Stimulated activated CD8-positive, alpha-beta memory T cell treated with anti-CD3 and anti-CD28 coated beads, Interleukin-7, amount 100 ng/mL, for 1 hour (primary cell): ENCODE measurements around the gene WDR7.

Source experiments
- DNase-seq, 2 donors: peaks; one replicate each; pipeline ENCODE4 v3.0.0-alpha.2; 2020; ENCODE audit warnings: low read depth in 2 of 2

The WDR7 gene

DNA sequence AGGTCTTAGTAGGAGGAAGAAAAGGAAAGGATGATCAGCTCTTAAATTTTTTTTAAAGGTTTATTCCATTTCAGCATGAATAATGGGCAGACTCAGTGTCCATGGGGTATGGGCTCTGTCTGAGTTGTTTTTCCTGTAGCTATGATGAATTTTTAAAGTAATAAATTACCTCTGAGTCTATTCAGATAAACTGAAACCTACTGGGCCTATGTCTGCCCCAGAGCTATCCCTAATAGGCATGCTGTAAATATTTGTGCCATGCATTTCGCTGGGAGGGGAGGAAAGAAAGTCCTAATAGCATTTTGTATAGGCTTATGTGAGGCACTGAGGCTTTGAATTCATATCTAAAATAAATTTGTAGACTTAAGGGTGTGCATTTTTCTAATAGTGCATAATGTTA lies 285.3 kb downstream of the WDR7 start:
- no peak for DNase-seq

DNA sequence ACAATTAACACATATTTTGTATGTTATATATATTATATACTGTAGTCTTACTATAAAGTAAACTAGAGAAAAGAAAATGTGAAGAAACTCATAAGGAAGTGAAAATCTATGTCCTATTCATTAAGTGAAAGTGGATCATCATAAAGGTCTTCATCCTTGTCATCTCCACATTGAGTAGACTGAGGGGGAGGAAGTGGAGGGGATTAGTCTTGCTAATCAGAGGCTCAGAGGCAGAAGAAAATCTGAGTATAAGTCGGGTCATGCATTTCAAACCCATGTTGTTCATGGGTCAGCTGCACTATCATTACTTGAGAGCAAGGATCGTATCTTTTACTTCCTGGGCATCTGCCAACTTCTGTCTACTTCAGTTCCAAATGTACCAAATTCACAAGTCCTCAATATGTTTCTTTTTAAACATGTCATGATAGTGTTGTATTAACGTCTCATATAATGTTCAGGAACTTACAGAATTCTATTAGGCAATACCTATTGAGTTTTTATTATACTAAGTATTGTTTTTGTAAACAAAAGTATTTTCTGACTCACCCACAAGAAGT lies 286.8 kb downstream of the WDR7 start:
- DNase-seq: no peak

DNA sequence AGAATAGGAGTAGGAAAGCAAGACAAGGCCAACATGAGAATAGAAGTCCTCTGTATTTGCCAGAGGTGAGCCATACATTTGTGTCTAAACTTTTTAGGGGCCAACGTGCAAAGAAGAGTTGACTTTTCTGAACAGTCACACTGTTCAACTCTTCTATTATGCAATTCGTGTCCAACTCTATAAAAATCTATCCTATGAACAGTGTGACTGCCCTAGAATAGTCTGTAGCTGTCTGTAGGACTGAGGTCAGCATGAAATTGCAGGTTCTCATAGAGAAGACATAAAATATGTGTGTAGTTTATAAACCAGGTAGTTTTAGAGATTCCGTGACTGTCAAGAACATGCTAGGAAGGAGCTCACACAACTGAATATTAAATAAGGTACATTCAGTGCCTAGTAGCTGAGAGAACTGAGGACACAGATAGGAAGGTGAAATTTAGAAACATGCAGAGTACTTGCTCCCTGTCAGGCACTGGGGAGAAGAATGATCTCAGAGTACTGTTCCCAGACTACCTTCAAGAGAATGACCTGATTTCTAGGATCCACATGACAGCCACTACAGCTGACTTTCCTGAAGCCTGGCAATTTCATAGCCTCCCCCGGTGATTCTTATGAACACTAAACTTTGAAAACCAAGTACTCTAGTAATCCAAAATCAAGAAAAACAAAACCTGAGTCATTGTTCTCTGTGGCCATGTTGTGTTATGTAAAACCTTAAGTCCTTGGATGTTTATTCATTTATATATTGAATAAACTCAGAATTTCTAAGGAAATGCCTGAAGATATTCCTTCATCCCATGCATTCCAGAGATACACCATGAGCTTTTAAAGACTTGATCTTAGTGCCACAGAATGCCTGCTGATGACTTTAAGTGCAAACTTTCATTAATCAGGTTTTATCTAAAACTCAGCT lies 294.3 kb downstream of the WDR7 start:
- no peak for DNase-seq

DNA sequence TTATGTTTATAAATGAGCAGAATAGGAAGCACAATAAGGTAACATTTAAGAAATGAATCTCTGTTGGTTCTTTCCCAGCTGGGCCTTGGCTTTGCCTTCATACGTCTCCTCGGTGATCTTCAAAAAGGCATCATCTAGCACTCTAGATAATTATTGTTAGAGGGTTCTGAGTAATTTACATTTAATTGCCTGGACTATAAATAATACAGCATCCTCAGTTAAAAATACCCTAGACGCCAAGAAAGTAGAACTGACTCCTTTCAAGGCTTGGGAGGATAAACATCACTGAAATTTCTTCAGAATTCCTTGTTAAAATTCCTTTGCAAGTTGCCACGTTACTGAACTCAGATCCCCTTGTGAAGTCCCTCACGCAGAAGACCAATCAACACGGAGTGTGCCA lies 296.1 kb downstream of the WDR7 start:
- DNase-seq: no peak

DNA sequence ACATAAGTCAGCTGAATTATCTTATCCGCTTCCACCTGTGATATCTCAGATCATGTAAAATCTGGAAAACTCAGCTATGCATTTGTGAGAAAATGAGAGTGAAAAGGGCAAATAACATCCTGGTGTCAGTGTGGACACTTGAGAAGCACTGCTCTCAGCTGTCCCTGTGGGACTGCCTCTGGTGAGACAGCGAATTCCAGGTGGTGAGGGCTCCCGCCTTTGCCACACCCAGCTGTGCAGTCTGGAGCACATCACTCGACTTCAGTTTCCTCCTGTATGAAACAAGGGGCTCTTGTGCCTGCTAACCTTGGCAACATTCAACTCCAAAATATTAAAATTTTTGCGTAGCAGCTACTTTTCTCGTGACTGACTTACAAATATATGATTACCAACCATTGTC lies 300.9 kb downstream of the WDR7 start:
- no peak for DNase-seq

DNA sequence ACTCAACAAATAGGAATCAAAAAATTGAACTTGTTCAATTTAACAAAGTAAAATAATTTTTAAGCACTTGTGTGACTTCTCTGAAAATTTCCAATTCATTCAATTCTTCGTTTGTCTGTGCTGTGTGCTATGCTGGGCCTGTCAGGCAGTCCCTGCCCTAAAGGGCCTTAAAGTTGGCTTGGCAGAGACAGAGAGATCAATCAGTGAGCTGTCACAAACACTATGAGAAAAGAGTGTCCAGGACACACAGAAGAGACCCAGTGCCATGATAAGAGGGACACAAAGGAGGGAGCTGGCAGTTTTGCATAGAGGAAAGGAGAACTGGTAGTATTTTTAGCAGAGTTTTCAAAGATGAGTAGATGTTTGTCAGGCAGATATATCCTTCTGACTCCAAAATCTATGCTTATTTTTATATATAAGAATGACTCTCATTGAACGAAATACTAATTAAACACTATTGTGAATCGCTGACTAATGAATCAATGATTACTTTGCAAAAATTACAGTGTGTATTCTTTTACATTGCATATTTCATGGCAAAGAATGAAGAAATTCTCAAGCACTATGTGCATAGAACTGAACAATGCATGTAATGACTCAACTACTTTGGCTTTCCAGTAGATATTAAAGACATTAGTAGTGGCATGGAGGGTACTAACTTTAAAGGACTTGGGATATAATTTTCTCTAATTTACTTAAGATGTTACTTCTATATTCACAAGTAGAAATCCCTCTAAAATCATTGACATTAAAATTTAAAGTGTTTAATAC lies 302.5 kb downstream of the WDR7 start:
- no peak for DNase-seq

DNA sequence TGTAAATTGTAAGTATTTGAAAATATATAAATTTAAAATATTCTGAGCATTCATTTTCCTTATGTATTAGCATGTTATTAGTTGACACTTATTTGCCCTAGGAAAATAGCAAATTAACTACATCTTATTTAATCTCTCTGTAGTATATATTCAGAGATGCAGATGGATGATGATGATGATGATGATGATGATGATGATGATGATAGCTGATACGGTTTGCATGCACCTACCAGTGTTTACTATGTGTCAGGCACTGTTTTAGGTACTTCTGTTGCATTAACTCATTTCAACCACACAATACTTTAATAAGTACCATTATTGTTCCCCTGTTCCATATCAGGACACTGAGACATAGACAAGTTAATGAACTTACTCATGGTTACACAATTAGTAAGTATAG lies 304.3 kb downstream of the WDR7 start:
- DNase-seq: no peak

DNA sequence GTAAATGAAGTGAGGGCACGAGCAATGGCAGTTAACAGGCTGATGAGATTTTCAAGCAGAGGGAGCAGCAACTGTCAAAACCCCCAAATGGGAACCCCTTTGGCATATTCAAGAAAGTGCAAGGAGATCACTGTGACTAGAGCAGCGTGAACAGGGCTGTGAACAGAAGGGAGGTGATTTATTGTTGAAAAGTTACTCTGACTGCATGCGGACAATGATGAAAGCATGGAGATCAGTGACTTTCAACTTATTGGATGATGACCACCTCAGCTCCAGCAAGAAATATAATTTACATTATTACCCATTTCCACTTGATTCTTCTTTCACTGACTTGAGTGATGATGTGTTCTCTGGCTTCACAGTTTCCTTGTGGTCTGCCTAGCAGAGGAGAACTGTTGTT lies 308.0 kb downstream of the WDR7 start:
- DNase-seq: no peak

DNA sequence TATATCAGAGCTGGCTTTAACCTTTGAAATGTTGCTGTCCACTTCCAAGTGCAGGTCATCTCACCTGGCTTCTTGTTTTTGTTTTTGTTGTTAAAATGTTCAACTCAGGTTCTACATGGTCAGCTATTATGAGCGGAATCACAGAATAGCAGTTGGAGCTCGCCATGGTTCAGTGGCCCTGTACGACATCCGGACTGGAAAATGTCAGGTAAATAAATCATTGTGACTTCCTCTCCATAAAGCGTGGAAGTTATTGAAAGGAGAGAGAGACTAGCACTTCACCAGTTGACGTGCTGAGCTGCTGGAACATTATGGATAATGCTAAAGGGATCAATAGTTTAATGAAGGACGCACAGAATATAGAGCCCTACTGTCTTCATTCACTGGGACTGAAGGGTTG lies 311.2 kb downstream of the WDR7 start:
- no peak for DNase-seq

DNA sequence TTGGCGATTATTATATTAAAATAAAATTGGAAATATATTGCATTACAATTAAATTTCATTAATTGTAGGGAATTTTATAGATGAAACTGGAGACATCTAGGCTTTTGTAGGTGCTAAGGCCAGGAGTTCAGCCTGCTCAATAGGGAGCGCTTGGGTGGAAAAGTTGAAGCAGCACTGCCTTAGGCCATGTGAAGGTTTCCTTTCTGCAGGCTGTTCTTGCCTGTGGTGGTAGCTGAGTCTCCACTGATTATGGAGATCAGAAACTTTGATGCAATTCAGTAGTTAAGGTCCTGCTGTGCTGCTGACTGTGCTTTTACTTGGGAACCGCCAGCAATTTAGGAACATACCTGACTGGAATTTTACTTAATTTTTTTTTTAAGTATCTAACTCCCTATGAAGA lies 315.9 kb downstream of the WDR7 start:
- DNase-seq: no peak

DNA sequence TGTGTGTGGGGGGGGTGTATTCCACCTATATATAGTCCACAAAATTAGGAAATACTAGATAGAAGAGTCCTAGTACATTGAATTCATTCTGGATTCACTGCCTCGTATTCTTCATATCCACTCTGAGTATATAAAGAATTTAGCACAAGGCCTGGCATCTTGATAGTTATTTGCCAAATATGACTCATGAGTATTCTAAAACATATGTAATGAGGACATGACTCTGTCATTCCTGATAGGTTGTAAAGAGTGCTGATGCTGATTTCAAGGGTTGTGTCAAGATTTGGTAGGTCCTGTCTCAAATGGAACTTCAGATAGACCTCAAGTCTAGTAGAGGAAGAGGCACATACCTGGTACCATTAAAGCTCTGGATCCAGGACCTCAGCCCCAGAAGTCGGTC lies 322.3 kb downstream of the WDR7 start:
- no peak for DNase-seq

DNA sequence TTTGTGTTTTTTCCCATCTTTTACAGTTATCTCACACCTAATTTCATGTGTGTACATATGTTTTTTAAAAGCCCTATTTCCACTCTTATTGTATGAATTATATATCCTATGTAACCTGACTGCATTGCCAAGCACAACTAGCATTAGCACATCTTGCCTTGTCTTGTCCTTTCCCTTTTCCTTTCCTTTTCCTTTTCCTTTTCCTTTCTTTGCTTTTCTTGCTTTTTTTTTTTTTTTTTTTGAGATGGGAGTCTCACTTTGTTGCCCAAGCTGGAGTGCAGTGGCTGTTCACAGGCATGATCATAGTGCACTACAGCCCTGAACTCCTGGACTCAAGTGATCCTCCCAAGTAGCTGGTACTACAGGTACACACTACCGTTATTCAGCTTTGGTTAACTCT lies 323.0 kb downstream of the WDR7 start:
- no peak for DNase-seq

DNA sequence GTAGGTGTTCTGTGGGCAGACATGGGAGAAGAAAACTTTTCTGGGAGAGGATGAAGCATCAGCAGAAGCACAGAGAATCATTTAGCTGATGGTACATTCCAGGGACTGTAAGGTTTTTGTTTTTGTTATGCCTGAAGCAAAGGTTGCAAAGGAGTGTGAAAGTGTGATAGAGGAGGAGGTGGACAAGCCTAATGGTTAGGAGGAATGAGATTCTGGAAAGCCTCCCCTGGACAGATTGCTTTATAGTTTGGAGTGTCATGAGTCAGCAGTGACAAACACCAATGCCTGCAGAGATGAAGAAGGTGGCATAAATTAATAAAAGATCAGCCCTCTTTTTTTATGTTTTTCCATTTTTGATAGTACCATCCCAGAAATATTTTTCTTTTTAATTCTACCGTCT lies 324.1 kb downstream of the WDR7 start:
- DNase-seq: no peak

DNA sequence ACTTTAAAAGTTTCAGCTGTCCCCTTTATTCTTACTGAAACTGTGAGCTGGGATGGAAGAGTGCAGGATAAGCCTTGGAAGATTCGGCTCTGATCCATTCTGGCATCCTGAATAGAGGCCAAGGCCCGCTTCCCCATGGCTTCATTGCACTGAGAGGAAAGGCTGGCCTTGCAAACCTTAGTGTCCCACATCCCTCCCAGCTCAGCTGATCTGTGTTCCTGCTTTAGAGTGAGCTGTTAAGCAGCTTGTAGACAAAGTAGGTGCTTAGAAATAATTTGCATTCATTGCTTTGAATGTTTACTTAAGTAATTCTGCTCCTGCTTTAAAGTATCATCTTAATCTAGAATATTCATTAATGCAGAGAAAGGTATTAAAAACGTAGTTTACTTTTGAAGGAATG lies 326.1 kb downstream of the WDR7 start:
- no peak for DNase-seq

DNA sequence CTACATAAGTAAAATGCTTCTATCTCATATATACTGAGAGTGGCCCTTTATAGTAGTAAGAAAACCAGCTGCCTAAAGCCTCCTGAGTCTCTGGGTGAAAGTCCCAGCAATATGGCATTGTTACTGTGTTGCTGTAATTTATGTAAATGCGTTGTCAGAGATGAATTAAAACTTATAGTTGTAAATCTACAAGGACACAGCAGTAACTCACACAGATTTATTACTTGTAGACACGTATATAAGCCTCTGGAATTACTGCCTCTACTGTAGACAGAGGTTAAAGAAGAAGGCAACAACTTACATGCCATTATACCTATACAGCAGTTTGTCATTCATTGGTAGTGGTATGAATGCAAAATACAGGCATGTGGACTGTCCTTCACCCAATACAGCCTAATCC lies 326.6 kb downstream of the WDR7 start:
- DNase-seq: no peak

DNA sequence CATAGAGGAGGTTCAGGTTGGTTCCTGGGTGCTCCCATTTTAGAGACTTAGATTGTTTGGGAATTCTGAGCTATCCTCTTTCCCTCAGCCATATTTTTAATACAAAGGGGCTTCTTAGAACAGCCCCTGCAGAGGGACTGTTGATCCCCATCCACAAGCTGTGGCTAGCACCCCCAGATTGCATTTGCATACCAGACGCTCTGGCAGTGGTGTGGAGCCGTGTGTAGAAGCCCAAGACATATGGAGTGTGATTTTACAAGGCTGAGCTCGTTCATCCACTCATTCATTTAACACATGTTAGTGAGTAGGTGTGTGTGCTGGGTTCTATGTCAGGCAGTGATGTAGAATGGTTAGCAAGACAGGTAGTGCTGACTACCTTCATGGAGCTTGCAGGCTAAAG lies 329.0 kb downstream of the WDR7 start:
- no peak for DNase-seq

DNA sequence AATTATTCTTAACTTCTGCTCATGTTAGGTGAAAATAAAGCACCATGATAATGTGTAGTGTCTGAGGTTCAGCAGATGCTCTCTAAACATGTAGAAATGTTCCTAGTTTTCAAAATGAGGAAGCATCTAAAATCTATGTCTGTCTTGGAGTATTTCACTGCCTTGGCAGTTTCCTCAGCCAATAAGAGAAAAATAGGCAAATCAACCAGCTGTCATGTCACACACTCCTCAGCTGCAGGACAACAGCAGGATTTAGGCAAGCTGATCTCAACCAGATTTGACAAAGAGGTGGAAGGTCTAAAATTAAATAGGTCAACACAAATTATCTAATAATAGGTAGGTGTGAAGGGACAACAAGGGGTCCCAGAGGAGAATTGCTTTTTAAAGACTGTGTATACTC lies 331.6 kb downstream of the WDR7 start:
- DNase-seq: no peak

DNA sequence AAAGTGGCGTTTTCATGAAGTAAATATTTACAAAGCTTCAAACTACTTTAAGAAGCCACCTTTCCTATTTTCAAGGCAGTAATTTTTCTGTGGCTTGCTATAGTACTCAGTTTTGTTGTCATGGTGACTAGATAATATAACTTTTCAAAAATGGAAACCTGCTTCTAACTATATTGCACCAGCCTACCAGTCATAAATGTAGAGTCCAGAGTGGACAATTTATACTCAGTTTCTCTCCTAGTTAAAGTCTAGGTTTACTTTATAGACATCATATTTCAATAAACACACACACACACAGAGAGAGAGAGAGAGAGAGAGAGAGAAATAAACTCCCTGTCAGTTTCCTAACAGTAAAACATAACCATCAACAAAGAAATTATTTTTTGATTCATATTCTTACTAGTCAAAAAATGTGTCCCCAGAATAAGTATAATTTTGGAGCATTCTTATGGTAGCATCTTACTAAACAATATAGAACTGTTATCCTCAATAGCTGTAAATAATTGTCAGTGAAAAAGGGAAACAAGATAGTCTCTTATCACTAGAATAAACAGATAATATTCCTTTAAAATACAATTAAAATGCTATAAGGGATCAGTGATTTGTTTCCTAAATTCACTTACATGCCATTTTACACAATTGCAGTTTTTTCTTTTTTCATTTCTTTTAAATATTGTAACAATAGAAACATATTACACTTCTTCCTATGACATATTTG lies 332.3 kb downstream of the WDR7 start:
- no peak for DNase-seq

DNA sequence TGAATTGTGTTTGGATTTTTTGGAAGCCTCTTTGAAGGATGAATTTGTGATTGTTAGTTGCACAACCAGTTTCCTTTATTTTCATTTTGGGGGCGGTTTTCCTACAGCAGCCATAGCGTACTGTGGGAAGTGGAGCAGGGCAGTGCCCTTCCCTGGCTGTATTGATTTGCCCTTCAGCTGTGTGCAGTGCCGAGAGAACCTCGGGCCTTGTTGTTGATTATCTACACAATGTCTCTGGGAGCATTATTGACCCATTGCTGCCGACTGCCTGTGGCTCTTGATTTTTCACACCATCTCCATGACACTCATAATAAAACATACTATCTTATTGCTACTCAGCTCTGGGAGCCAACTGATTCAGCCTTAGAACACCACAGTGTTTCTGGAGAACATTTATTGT lies 333.6 kb downstream of the WDR7 start:
- DNase-seq: no peak

DNA sequence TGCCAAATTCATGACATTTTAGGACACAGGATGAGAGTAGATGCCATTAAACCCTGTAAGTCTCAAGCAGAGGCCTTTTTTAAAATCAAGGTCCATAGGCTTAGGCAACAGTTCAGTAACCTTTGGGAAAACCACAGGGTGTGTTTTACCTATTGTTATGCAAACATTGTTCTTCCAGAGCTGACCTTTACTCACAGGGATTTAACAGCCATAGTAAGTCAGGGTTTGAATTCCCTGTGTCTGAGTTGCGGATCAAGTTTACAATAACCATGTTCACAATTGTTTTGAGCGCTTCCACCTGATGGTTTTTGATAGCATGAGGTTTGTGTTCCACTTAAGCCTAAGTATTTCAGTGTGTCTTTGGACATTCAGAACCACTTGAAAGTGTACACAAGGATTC lies 335.7 kb downstream of the WDR7 start:
- DNase-seq: no peak

DNA sequence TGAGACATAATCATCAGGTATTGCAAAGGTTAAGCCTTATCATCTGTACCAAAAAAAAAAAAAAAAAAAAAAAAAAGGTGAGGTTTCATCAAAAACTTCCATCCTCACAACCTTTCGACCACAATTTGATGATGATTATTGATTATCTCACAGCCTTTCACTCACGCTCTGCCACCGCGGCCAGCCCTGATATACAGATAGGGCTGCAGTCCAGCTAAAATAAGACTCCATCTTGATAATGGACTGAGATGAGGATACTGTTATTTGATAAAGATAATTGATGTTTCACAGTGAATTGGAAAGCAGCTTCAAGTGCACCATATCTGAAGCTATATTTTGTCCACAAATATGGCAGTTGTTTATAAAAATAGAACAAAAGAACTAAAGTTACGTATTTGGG lies 336.1 kb downstream of the WDR7 start:
- no peak for DNase-seq

DNA sequence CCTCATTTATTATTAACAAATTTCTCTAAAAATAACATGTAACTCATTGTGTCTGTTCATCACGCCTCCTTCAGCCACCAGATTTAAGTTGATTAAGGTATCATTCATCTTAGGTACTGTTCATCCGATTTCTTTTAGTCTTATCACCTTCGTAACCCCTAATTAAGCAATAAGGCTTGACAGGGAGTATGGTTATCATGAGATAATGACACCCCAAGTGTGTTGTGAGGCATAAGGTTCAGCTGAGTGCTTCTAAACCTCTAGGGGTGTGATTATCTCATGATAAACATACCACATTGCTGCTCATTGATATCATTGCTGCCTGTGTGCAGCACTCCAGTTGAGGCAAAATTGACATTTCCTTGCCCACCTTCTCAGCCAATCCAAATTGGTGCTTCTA lies 336.9 kb downstream of the WDR7 start:
- no peak for DNase-seq
